K562 (cell line): Measurements from ENCODE around the gene ACTRT3. TPM values are rescaled to one million over a fixed set of nuclear protein-coding genes. Genes with fewer than 3 reads are reported as not detected.
A peak's percentile ranks its signal among the peaks of the same experiment; 100 is the strongest.

Experiments used
- AFF1 ChIP-seq, 2 experiments: fragments of 450-650 bp; IDR thresholded peaks; 2 replicates each; pipeline ENCODE4 v1.6.1; 2018; ENCODE audit warnings: mild to moderate bottlenecking in 2 of 2, low read depth in 1 of 2; ENCODE audit not compliant: partially characterized antibody in 2 of 2
- ASH1L ChIP-seq: fragments of 450-650 bp; IDR thresholded peaks from 2 replicates; pipeline ENCODE4 v1.6.1; 2018; ENCODE audit warnings: borderline replicate concordance, mild to moderate bottlenecking, low read depth; ENCODE audit not compliant: partially characterized antibody
- BRD4 ChIP-seq: fragments of 200-600 bp; sonication (generic); IDR thresholded peaks from 2 replicates; pipeline ENCODE4 v1.6.1; 2017; ENCODE audit warnings: inconsistent platforms
- E2F5 ChIP-seq: sonication (generic); formaldehyde crosslinking; IDR thresholded peaks from 2 replicates; pipeline ENCODE4 v1.8.0; 2022; ENCODE audit warnings: mild to moderate bottlenecking, missing genetic modification reagents
- HDAC2 ChIP-seq: fragments of 450-650 bp; IDR thresholded peaks from 2 replicates; pipeline ENCODE4 v1.6.1; 2016; ENCODE audit warnings: mild to moderate bottlenecking
- JUND ChIP-seq, 2 experiments: IDR thresholded peaks; 2 replicates in 1 of 2; 3 replicates in 1 of 2; pipeline ENCODE4 v1.6.1; 2011; ENCODE audit warnings: borderline replicate concordance in 2 of 2, low read depth in 2 of 2, low read length in 2 of 2, improper control_type of control experiment in 1 of 2, missing biosample characterization in 1 of 2, missing genetic modification characterization in 1 of 2, missing genetic modification reagents in 1 of 2
- KDM5B ChIP-seq: fragments of 200-600 bp; sonication (generic); IDR thresholded peaks from 2 replicates; pipeline ENCODE4 v1.6.1; 2012; ENCODE audit warnings: low read depth, mild to moderate bottlenecking, moderate library complexity, low read length, control low read depth, inconsistent platforms; ENCODE audit not compliant: insufficient replicate concordance
- NFATC3 ChIP-seq: fragments of 450-650 bp; IDR thresholded peaks from 2 replicates; pipeline ENCODE4 v1.6.1; 2017; ENCODE audit warnings: mild to moderate bottlenecking
- ZNF740 ChIP-seq, 3 experiments: fragments of 200-800 bp in 1 of 3; sonication (Bioruptor generic) in 1 of 3; sonication (generic) in 1 of 3; formaldehyde crosslinking in 1 of 3; IDR thresholded peaks; 2 replicates each; pipeline versions ENCODE4 v1.6.1 to v1.8.0; 2016 to 2022; ENCODE audit warnings: mild to moderate bottlenecking in 2 of 3, missing compliant biosample characterization in 2 of 3, missing genetic modification characterization in 2 of 3, missing genetic modification reagents in 1 of 3
- polyA plus RNA-seq, 8 experiments: library from polyadenylated mRNA; depleted of rRNA in 4 of 8; stranded (reverse) in 5 of 8; unstranded in 3 of 8; fragments of >200 nt; fragmentation: Nextera tagmentation in 2 of 8; fragmentation: Illumina TruSeq in 1 of 8; extraction: Ambion mirVana in 2 of 8; extraction: Trizol in 1 of 8; gene quantifications; 2 replicates each; pipeline versions ENCODE4 v1.2.1 to v1.2.3, GENCODE V29; 2011 to 2014; ENCODE audit warnings: inconsistent platforms in 1 of 8, missing spikeins in 1 of 8
- total RNA-seq, 7 experiments: library from RNA; depleted of rRNA in 6 of 7; stranded (reverse); fragments of >200 nt in 6 of 7; fragmentation: Illumina TruSeq in 2 of 7; extraction: Trizol in 2 of 7; gene quantifications; 2 replicates each; pipeline versions ENCODE4 v1.2.1 to v1.2.3, GENCODE V29; 2011 to 2021; ENCODE audit warnings: low replicate concordance in 1 of 7
- TF ChIP-seq, protein P1 (sequence below): IDR thresholded peaks from 2 replicates; pipeline ENCODE4 v1.6.1; 2016; ENCODE audit warnings: missing genetic modification characterization, missing compliant biosample characterization
- TF ChIP-seq, protein P2 (sequence below): fragments of 450-650 bp; IDR thresholded peaks from 2 replicates; pipeline ENCODE4 v1.6.1; 2016; ENCODE audit warnings: mild to moderate bottlenecking

Gene ACTRT3
- total and polyA plus RNA-seq, 9 of the 15 experiments (the other 6 are each of a cell fraction or from before 2014, with no cell fraction given), result 0.06 to 0.11 (median 0.07) TPM; not detected in 5

DNA sequence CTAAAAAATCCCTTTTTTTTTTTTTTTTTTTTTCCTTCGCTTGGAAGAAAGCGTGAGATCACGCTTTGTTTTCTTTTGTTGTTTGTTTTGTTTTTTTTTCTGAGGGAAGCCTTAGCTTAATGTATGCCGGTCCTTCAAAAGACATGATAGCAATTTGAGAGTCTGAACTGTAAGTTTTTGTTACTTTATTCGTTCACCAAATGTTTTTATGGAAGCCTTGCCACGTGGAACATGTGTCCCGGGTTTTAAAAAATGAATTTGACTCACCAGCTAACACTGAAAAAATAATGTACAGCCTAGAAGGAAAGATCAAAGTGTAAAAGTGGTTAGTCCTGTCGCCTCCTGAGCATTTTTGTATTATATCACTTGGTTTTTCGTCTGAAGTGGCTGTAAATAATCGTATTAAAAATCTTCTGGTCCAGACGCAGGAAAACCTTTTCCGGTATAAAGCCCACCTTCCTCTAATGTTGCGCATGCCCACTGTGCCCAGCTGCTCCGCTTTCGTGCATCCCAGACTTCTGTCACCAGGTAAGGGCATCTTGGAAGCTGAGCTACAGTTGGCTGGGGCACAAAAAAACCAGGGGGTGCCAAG lies 3.0 kb upstream of the ACTRT3 start (continued):
- TF ChIP-seq, protein P1, sequence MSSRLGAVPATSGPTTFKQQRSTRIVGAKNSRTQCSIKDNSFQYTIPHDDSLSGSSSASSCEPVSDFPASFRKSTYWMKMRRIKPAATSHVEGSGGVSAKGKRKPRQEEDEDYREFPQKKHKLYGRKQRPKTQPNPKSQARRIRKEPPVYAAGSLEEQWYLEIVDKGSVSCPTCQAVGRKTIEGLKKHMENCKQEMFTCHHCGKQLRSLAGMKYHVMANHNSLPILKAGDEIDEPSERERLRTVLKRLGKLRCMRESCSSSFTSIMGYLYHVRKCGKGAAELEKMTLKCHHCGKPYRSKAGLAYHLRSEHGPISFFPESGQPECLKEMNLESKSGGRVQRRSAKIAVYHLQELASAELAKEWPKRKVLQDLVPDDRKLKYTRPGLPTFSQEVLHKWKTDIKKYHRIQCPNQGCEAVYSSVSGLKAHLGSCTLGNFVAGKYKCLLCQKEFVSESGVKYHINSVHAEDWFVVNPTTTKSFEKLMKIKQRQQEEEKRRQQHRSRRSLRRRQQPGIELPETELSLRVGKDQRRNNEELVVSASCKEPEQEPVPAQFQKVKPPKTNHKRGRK, result 0 out of 2 replicates have a peak, but pooled peaks have one; percentile 10
- TF ChIP-seq, protein P2, sequence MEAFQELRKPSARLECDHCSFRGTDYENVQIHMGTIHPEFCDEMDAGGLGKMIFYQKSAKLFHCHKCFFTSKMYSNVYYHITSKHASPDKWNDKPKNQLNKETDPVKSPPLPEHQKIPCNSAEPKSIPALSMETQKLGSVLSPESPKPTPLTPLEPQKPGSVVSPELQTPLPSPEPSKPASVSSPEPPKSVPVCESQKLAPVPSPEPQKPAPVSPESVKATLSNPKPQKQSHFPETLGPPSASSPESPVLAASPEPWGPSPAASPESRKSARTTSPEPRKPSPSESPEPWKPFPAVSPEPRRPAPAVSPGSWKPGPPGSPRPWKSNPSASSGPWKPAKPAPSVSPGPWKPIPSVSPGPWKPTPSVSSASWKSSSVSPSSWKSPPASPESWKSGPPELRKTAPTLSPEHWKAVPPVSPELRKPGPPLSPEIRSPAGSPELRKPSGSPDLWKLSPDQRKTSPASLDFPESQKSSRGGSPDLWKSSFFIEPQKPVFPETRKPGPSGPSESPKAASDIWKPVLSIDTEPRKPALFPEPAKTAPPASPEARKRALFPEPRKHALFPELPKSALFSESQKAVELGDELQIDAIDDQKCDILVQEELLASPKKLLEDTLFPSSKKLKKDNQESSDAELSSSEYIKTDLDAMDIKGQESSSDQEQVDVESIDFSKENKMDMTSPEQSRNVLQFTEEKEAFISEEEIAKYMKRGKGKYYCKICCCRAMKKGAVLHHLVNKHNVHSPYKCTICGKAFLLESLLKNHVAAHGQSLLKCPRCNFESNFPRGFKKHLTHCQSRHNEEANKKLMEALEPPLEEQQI, result no peak
- TF ChIP-seq AFF1 (IDR thresholded peaks at IDR 0.05; ENCODE audit: low read depth in 1 of 2, partially characterized antibody in 2 of 2) (peak in 1 of 2 experiments; percentile 13), HDAC2 (0 out of 2 replicates have a peak, but pooled peaks have one; percentile 35), ASH1L (peak; percentile 42), KDM5B (no peak), E2F5 (CRISPR knock-in tag) (no peak), NFATC3 (no peak), ZNF740 (CRISPR knock-in tag; IDR thresholded peaks at IDR 0.05) (no peak), ZNF740 (tag; IDR thresholded peaks at IDR 0.05) (no peak), BRD4 (peak; percentile 92), JUND (IDR thresholded peaks at IDR 0.05; ENCODE audit: borderline replicate concordance, low read depth, low read length) (peak; percentile 16; the same call in 1 of the 2 replicates), JUND (tag; IDR thresholded peaks at IDR 0.05; ENCODE audit: borderline replicate concordance, low read depth, low read length) (no peak)
